Fibroblast of villous mesenchyme (primary cell): ENCODE data around the gene HSP90AA1. TPM values are rescaled to one million over a fixed set of nuclear protein-coding genes. Genes with fewer than 3 reads are reported as not detected.

Experiments
- DNase-seq: peaks from one replicate; pipeline ENCODE4 v3.0.0-alpha.2; 2010; ENCODE audit warnings: low read depth
- H3K4me3 ChIP-seq: 2 replicates; pipeline ENCODE4 v1.5.1; 2011; ENCODE audit warnings: low read depth, mild to moderate bottlenecking, low read length
- CTCF ChIP-seq: IDR thresholded peaks from 2 replicates; pipeline ENCODE4 v1.5.1; 2012; ENCODE audit warnings: low read depth, mild to moderate bottlenecking, low read length; ENCODE audit not compliant: insufficient read depth
- small RNA-seq: library from RNA; depleted of rRNA; stranded (forward); fragments of <200 nt; gene quantifications from one replicate; pipeline ENCODE3, GENCODE V24; 2012
- total RNA-seq: library from RNA; depleted of rRNA; stranded (reverse); fragments of >200 nt; gene quantifications from 2 replicates; pipeline ENCODE4 v1.2.3, GENCODE V29; 2012

HSP90AA1 gene
- total RNA-seq, 1 donor, result 321 TPM

GRCh38 chr14:102039157-102039556, 47.7 kb downstream of the HSP90AA1 start:
- no peak for DNase-seq
- TF ChIP-seq CTCF, result no peak
- no peak overlapping the region for H3K4me3 ChIP-seq

GRCh38 chr14:102037686-102038085, 49.2 kb downstream of the HSP90AA1 start:
- no peak for DNase-seq
- TF ChIP-seq CTCF, result no peak
- H3K4me3 ChIP-seq, result no peak overlapping the region

GRCh38 chr14:102035914-102036313, 50.9 kb downstream of the HSP90AA1 start:
- no peak for TF ChIP-seq CTCF
- H3K4me3 ChIP-seq, result no peak overlapping the region
- DNase-seq, result no peak

GRCh38 chr14:102034301-102034700, 52.5 kb downstream of the HSP90AA1 start:
- H3K4me3 ChIP-seq, result no peak overlapping the region
- no peak for DNase-seq
- no peak for TF ChIP-seq CTCF

- no peak overlapping the region for H3K4me3 ChIP-seq
- TF ChIP-seq CTCF, result no peak
- DNase-seq, result no peak
These were observed 53.6 kb downstream of the HSP90AA1 start for GRCh38 chr14:102033241-102033640.

Small RNA genes lying within 50 kb of the gene (small RNA-seq; reads per million reads assigned to genes)
- gene RN7SL472P, result not detected

Other genes with a start within 250 kb of the HSP90AA1 start
- 336 and 518 TPM in 2 replicates for gene DYNC1H1, start 122.5 kb downstream of the HSP90AA1 start, total RNA-seq
- 14.7 and 15.1 TPM in 2 replicates for gene WDR20, start 52.9 kb upstream of the HSP90AA1 start, total RNA-seq
- gene MOK, start 218.1 kb upstream of the HSP90AA1 start, total RNA-seq, result 12.9 and 16.0 TPM in 2 replicates
- 8.7 and 9.5 TPM in 2 replicates for gene ZNF839, start 232.7 kb upstream of the HSP90AA1 start, total RNA-seq